SW 1271 (cell line): Measurements from ENCODE around the gene AUTS2.
"Not testable (repeated sequence)": the region's sequence is repeated elsewhere in the genome, so short reads cannot be mapped to it uniquely, and the experiment has no call there.

Source experiments
- DNase-seq, 2 experiments: peaks; one replicate each; lab custom pipeline; 2025; lab: John Stamatoyannopoulos, UW

Gene AUTS2

GRCh38 chr7:70243443-70243842, 645.2 kb downstream of the AUTS2 start:
- no peak for DNase-seq

GRCh38 chr7:70257921-70258320, 659.6 kb downstream of the AUTS2 start:
- no peak for DNase-seq

GRCh38 chr7:70259502-70259901, 661.2 kb downstream of the AUTS2 start:
- DNase-seq = no peak

GRCh38 chr7:70263471-70264255, 665.4 kb downstream of the AUTS2 start:
- DNase-seq = no peak

GRCh38 chr7:70266186-70266585, 667.9 kb downstream of the AUTS2 start:
- DNase-seq = no peak

- DNase-seq = no peak
Measured at GRCh38 chr7:70267381-70268120, 669.3 kb downstream of the AUTS2 start.

- no peak for DNase-seq
Measured at GRCh38 chr7:70268179-70268578, 669.9 kb downstream of the AUTS2 start.

- no peak for DNase-seq
Measured at GRCh38 chr7:70270149-70270548, 671.9 kb downstream of the AUTS2 start.

GRCh38 chr7:70271617-70272081, 673.4 kb downstream of the AUTS2 start:
- DNase-seq = no peak

- DNase-seq = not testable (repeated sequence)
Measured at GRCh38 chr7:70275570-70275969, 677.3 kb downstream of the AUTS2 start.

GRCh38 chr7:70285187-70285586, 686.9 kb downstream of the AUTS2 start:
- no peak for DNase-seq

GRCh38 chr7:70285854-70286253, 687.6 kb downstream of the AUTS2 start:
- no peak for DNase-seq

- DNase-seq = no peak
Measured at GRCh38 chr7:70288781-70289456, 690.6 kb downstream of the AUTS2 start.

- no peak for DNase-seq
Measured at GRCh38 chr7:70292716-70293115, 694.4 kb downstream of the AUTS2 start.

GRCh38 chr7:70294211-70294911, 696.1 kb downstream of the AUTS2 start:
- no peak for DNase-seq

GRCh38 chr7:70298780-70299471, 700.7 kb downstream of the AUTS2 start:
- DNase-seq = no peak

GRCh38 chr7:70299472-70299807, 701.2 kb downstream of the AUTS2 start:
- no peak for DNase-seq

- DNase-seq = no peak
Measured at GRCh38 chr7:70301673-70302185, 703.5 kb downstream of the AUTS2 start.

- no peak for DNase-seq
Measured at GRCh38 chr7:70303309-70303708, 705.0 kb downstream of the AUTS2 start.

GRCh38 chr7:70303780-70304179, 705.5 kb downstream of the AUTS2 start:
- no peak for DNase-seq

- no peak for DNase-seq
Measured at GRCh38 chr7:70306173-70306572, 707.9 kb downstream of the AUTS2 start.
